Gastroesophageal sphincter (tissue), 3 donors: ENCODE measurements around the gene RNF212.
A peak's percentile ranks its signal among the peaks of the same experiment; 100 is the strongest.

Experiments used
- CTCF ChIP-seq, 4 experiments: fragments of 200-600 bp in 2 of 4; fragments of 450-650 bp in 2 of 4; sonication (generic) in 1 of 4; IDR thresholded peaks; one replicate each; pipeline ENCODE4 v1.5.1; 2017 to 2019; ENCODE audit warnings: antibody characterized with exemption in 4 of 4, mild to moderate bottlenecking in 2 of 4, moderate library complexity in 2 of 4
- EP300 ChIP-seq: sonication (generic); formaldehyde crosslinking; IDR thresholded peaks from one replicate; pipeline ENCODE4 v1.6.1; 2017; ENCODE audit warnings: antibody characterized with exemption, mild to moderate bottlenecking
- POLR2A ChIP-seq, 2 donors: fragments of 450-650 bp; IDR thresholded peaks; one replicate each; pipeline ENCODE4 v1.6.1; 2017; ENCODE audit warnings: antibody characterized with exemption in 2 of 2, mild to moderate bottlenecking in 2 of 2, moderate library complexity in 1 of 2
- POLR2AphosphoS5 ChIP-seq: sonication (generic); formaldehyde crosslinking; IDR thresholded peaks from one replicate; pipeline ENCODE4 v1.6.1; 2017; ENCODE audit warnings: antibody characterized with exemption

- peak in 3 of 4 experiments; percentile 36 to 50 (median 41) for TF ChIP-seq CTCF (IDR thresholded peaks at IDR 0.05)
- no peak for TF ChIP-seq POLR2A (IDR thresholded peaks at IDR 0.05)
- no peak for TF ChIP-seq EP300
- no peak for TF ChIP-seq POLR2AphosphoS5
Observed at GRCh38 chr4:1072830-1073446, 40.4 kb downstream of the RNF212 start.
